ENCODE data around the gene HLCS. TPM values are rescaled to one million over a fixed set of nuclear protein-coding genes. Genes with fewer than 3 reads are reported as not detected.

The HLCS gene
- total and polyA plus RNA-seq, 2 of the 8 experiments (the other 6 are each of a cell fraction or from before 2014, with no cell fraction given): 4.7 to 12.2 TPM

DNA sequence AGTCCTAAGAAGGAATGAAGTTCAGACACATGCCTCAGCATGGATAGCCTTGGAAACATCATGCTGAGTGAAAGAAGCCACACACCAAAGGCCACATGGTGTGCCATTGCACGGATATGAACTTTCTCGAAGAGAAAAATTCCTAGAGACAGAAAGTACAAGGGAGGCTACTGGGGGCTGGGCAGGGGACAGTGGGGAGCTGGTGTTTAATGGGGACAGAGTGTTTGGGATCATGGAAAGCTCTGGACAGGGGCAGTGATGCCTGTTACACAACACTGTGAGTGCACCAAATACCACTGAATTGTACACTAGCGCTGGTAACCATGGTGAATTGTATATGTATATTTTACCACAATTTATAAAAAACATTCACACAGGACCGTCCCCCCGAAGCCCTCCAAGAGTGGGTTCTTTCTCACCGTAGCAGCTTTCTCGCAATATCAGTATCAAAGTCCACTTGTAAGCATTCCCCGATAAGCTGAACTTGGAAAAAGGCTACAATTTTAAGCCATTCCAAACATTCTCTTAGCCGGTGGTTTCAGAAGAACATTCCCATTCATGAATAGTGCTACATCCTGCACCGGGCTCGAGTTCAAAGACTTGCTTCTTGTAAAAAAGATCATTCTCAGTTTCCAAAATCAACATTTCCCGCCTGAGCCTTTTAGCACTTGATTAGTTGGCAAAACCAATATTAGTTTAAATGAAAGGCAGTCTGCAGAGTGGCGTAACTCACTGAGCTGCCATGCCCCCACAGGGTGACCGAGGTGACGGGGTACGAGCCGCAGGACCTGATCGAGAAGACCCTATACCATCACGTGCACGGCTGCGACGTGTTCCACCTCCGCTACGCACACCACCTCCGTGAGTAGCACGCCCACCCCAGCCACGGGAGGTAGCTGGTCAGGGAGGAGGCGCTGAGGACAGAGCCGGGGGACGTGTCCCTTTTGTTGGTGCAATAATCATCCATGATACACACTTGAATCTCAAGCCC is 235.9 kb downstream of the HLCS start:
- no peak overlapping the region for H3K18ac ChIP-seq (ENCODE audit: extremely low read depth, low read length)
- H2AFZ ChIP-seq (ENCODE audit: low read length): no peak overlapping the region
- H3K14ac ChIP-seq (ENCODE audit: insufficient read length): no peak overlapping the region
- no peak overlapping the region for H3K56ac ChIP-seq (replicated peaks; ENCODE audit: insufficient read length, low read depth, low read length)
- DNase-seq (ENCODE audit: low read depth in 1 of 2, low spot score in 2 of 2) (no peak), FAIRE-seq (no peak)
- H2BK20ac ChIP-seq (ENCODE audit: low read length): no peak overlapping the region
- H3K9me3 ChIP-seq (ENCODE audit: insufficient read depth in 2 of 2, low read depth in 1 of 2, low read length in 1 of 2): no peaks in the 10 kb centered on the region
- no peaks in the 10 kb centered on the region for H3K36me3 ChIP-seq (ENCODE audit: control insufficient read depth in 2 of 4, insufficient read depth in 4 of 4, low read length in 3 of 4)
- H3K27ac ChIP-seq (ENCODE audit: low read depth, low read length): no peak overlapping the region
- H3K4me1 ChIP-seq (replicated peaks in 1 of 4; ENCODE audit: control insufficient read depth in 3 of 4, insufficient read depth in 4 of 4, low read length in 3 of 4): no peaks in the 10 kb centered on the region; a peak in 1 of 7 replicates
- no peak overlapping the region for H4K5ac ChIP-seq (ENCODE audit: insufficient read length, low read depth, low read length)
- POLR2A ChIA-PET (ENCODE audit: partially characterized antibody): interaction anchor here (1.0 kb wide), 1 partner anchor 20 kb away, joined by 3 read pairs; no protein-coding TSS in a partner anchor
- no peak overlapping the region for H2BK120ac ChIP-seq (replicated peaks; ENCODE audit: low read depth, low read length)
- H2AK5ac ChIP-seq (ENCODE audit: low read depth, low read length): no peak overlapping the region
- 0 out of 2 replicates have a peak overlapping the region, but pooled peaks have one; percentile 10 for H2BK15ac ChIP-seq (ENCODE audit: low read length)
- no peak overlapping the region for H2BK12ac ChIP-seq (ENCODE audit: low read depth, low read length)
- no peaks in the 10 kb centered on the region for H3K27me3 ChIP-seq (replicated peaks in 1 of 4; ENCODE audit: control insufficient read depth in 3 of 4, extremely low read depth in 1 of 4, insufficient read depth in 3 of 4, low read length in 3 of 4)
- CTCF ChIA-PET (ENCODE audit: partially characterized antibody): interaction anchor here (0.8 to 4.3 kb wide), 6 partner anchors 16 to 187 kb away, joined by 3 to 13 read pairs (median 3); no protein-coding TSS in a partner anchor
- no peaks in the 10 kb centered on the region for H3K79me1 ChIP-seq (ENCODE audit: low read depth, low read length)
- H3K4me3 ChIP-seq (ENCODE audit: extremely low read depth in 1 of 4, insufficient read depth in 2 of 4, low read depth in 3 of 4, low read length in 4 of 4): no peak overlapping the region
- no peak overlapping the region for H3K23ac ChIP-seq (ENCODE audit: insufficient read length)
- no peaks in the 10 kb centered on the region for H4K20me1 ChIP-seq (replicated peaks in 1 of 2; ENCODE audit: control insufficient read depth in 1 of 2, insufficient read depth in 2 of 2, low read length in 2 of 2)
- no peak overlapping the region for H4K8ac ChIP-seq (ENCODE audit: extremely low read depth, insufficient read depth, low read length)
- WGBS, 2 experiments (ENCODE audit: extremely low coverage in 1 of 2, insufficient coverage in 1 of 2, insufficient read length in 1 of 2, insufficient replicate concordance in 2 of 2, low coverage in 1 of 2, low lambda C conversion rate in 2 of 2, missing lambda C conversion rate in 1 of 2): 93% methylated on average over 30 of the region's 30 CpGs; no CpG with 5 or more reads in 1 of the 2 experiments
- peak overlapping the region; percentile 32 for H4K91ac ChIP-seq (replicated peaks; ENCODE audit: insufficient read length, low read length)
- no peaks in the 10 kb centered on the region for H3K79me2 ChIP-seq (ENCODE audit: control insufficient read depth in 1 of 2, insufficient read depth in 2 of 2, low read length in 2 of 2)
- H2BK5ac ChIP-seq (ENCODE audit: low read depth, low read length): no peak overlapping the region
- no peak overlapping the region for H3K4me2 ChIP-seq (ENCODE audit: insufficient read depth in 1 of 2, low read depth in 2 of 2, low read length in 2 of 2)
- H3K23me2 ChIP-seq (ENCODE audit: low read depth, low read length): no peaks in the 10 kb centered on the region
- H3K4ac ChIP-seq (replicated peaks; ENCODE audit: insufficient read length, low read depth, low read length): no peak overlapping the region
- no peak overlapping the region for H3K9ac ChIP-seq (replicated peaks in 1 of 4; ENCODE audit: extremely low read depth in 1 of 4, low read depth in 3 of 4, low read length in 3 of 4)
- no peak for TF ChIP-seq NRF1 (IDR thresholded peaks at IDR 0.05; ENCODE audit: low read depth, low read length)
- TF ChIP-seq YY1 (IDR thresholded peaks at IDR 0.05; ENCODE audit: low read depth, low read length): no peak
- TF ChIP-seq TEAD4 (IDR thresholded peaks at IDR 0.05; ENCODE audit: low read depth, low read length): no peak
- TF ChIP-seq SIRT6 (IDR thresholded peaks at IDR 0.05; ENCODE audit: low read length): no peak

Measured in H1 (cell line).